Hepatocyte (in vitro differentiated cells): ENCODE data around the gene DMRTC1B.

Experiments used
- EZH2 ChIP-seq: fragments of 200-600 bp; sonication (generic); IDR thresholded peaks from 2 replicates; pipeline ENCODE4 v1.6.1; 2016; ENCODE audit warnings: antibody characterized with exemption, mild to moderate bottlenecking, borderline replicate concordance
- TF ChIP-seq, protein P1 (sequence below): fragments of 200-600 bp; sonication (generic); IDR thresholded peaks from 2 replicates; pipeline ENCODE4 v1.5.1; 2016; ENCODE audit warnings: antibody characterized with exemption, mild to moderate bottlenecking; ENCODE audit not compliant: poor library complexity

DNA sequence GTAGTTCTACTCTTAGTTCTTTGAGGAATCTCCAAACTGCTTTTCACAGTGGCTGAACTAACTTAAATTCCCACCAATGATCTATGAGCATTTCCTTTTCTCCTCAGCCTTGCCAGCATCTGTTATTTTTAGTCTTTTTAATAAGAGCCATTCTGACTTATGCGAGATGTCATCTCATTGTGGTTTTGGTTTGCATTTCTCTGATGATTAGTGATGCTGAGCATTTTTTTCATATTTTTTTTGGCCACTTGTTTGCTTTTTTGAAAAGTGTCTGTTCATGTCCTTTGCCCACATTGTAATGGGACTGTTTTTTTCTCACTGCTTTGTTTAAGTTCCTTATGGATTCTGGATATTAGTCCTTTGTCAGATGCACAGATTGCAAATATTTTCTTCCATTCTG lies 41.1 kb upstream of the DMRTC1B start:
- TF ChIP-seq, protein P1, sequence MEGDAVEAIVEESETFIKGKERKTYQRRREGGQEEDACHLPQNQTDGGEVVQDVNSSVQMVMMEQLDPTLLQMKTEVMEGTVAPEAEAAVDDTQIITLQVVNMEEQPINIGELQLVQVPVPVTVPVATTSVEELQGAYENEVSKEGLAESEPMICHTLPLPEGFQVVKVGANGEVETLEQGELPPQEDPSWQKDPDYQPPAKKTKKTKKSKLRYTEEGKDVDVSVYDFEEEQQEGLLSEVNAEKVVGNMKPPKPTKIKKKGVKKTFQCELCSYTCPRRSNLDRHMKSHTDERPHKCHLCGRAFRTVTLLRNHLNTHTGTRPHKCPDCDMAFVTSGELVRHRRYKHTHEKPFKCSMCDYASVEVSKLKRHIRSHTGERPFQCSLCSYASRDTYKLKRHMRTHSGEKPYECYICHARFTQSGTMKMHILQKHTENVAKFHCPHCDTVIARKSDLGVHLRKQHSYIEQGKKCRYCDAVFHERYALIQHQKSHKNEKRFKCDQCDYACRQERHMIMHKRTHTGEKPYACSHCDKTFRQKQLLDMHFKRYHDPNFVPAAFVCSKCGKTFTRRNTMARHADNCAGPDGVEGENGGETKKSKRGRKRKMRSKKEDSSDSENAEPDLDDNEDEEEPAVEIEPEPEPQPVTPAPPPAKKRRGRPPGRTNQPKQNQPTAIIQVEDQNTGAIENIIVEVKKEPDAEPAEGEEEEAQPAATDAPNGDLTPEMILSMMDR, result no peak
- TF ChIP-seq EZH2, result no peak
